ENCODE measurements around the gene TRIM56.
"Not testable (repeated sequence)": the region's sequence is repeated elsewhere in the genome, so short reads cannot be mapped to it uniquely, and the experiment has no call there.

- TF ChIP-seq CTCF (conservative IDR thresholded peaks at IDR 0.05 in 1 of 2, IDR thresholded peaks at IDR 0.05 in 1 of 2; ENCODE audit: low read depth in 1 of 2, low read length in 2 of 2); EZH2 (IDR thresholded peaks at IDR 0.05; ENCODE audit: low read length, missing control alignments): not testable (repeated sequence)
Observed at GRCh38 chr7:101065162-101065561, 20.1 kb upstream of the TRIM56 start.
